NCI-H446 (cell line): ENCODE measurements around the gene ACBD6.

ENCODE experiments used
- DNase-seq, 2 experiments: peaks; one replicate each; lab custom pipeline; 2025; lab: John Stamatoyannopoulos, UW

The ACBD6 gene

GRCh38 chr1:180524915-180525714 lies 22.7 kb upstream of the ACBD6 start:
- DNase-seq, result no peak

GRCh38 chr1:180524160-180524914 lies 22.0 kb upstream of the ACBD6 start:
- peak; percentile 16 for DNase-seq

GRCh38 chr1:180522213-180522515 lies 19.8 kb upstream of the ACBD6 start:
- no peak for DNase-seq

GRCh38 chr1:180521474-180522212 lies 19.3 kb upstream of the ACBD6 start:
- no peak for DNase-seq

- no peak for DNase-seq
Measured at GRCh38 chr1:180519846-180520245, 17.5 kb upstream of the ACBD6 start.

GRCh38 chr1:180515857-180516388 lies 13.5 kb upstream of the ACBD6 start:
- peak; percentile 85 to 94 for DNase-seq

- no peak for DNase-seq
Measured at GRCh38 chr1:180515364-180515763, 13.0 kb upstream of the ACBD6 start.

GRCh38 chr1:180513531-180513930 lies 11.2 kb upstream of the ACBD6 start:
- DNase-seq, result no peak

GRCh38 chr1:180510882-180511281 lies 8.5 kb upstream of the ACBD6 start:
- no peak for DNase-seq

- no peak for DNase-seq
Measured at GRCh38 chr1:180508725-180509097, 6.3 kb upstream of the ACBD6 start.

- DNase-seq, result no peak
Measured at GRCh38 chr1:180507795-180508724, 5.7 kb upstream of the ACBD6 start.

- DNase-seq, result no peak
Measured at GRCh38 chr1:180505732-180506335, 3.5 kb upstream of the ACBD6 start.

GRCh38 chr1:180504186-180504585 lies 1.8 kb upstream of the ACBD6 start:
- DNase-seq, result no peak

- no peak for DNase-seq
Measured at GRCh38 chr1:180503280-180503862, 994 bp upstream of the ACBD6 start.

GRCh38 chr1:180501865-180502360 lies 464 bp downstream of the ACBD6 start:
- no peak for DNase-seq

GRCh38 chr1:180500689-180501088 lies 1.7 kb downstream of the ACBD6 start:
- no peak for DNase-seq

- no peak for DNase-seq
Measured at GRCh38 chr1:180498594-180498993, 3.8 kb downstream of the ACBD6 start.

GRCh38 chr1:180497826-180498225 lies 4.6 kb downstream of the ACBD6 start:
- peak in 1 of 2 experiments; percentile 36 for DNase-seq

GRCh38 chr1:180494370-180494769 lies 8.0 kb downstream of the ACBD6 start:
- no peak for DNase-seq

- DNase-seq, result no peak
Measured at GRCh38 chr1:180489976-180490375, 12.4 kb downstream of the ACBD6 start.
